Stimulated activated CD4-positive, alpha-beta T cell treated with anti-CD3 and anti-CD28 coated beads, Interleukin-2, amount 100 ng/mL, for 48 hours (primary cell): Measurements from ENCODE around the gene RPS6KA2.

Source experiments
- DNase-seq, 2 donors: peaks; one replicate each; pipeline ENCODE4 v3.0.0-alpha.2; 2020

Gene RPS6KA2

DNA sequence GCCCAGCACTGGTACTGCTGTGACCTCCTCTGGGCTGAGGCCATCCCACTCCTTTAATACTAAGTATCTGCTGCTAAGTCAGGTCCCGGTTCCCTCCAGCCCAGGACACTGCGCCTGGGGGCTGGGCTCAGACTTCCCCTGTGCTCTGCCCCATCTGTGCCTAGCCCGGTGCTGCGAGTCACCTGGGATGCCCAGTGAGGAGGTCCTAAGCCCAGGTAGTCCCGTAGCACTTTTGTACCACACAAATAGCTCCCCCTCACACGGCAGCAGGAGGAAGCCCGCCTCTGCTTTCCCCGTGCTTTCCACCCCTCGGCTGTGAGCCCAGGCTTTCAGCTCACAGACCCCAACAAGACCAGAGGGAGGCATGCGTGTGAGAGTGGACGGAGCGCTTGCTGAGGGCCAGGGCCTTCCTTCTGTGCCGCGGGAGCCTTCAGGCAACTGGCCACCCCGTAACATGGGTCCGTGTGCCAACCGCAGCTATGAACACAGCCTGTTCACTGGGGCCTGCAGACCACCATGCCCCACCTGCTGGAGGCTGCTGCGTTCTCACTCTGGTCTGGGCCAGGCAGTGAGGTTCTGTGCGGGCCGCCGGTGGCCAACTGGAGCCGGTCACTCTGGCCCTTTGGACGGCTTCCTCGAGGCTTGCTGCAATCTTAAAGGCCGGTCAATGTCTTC is 164.5 kb downstream of the RPS6KA2 start:
- DNase-seq: no peak

DNA sequence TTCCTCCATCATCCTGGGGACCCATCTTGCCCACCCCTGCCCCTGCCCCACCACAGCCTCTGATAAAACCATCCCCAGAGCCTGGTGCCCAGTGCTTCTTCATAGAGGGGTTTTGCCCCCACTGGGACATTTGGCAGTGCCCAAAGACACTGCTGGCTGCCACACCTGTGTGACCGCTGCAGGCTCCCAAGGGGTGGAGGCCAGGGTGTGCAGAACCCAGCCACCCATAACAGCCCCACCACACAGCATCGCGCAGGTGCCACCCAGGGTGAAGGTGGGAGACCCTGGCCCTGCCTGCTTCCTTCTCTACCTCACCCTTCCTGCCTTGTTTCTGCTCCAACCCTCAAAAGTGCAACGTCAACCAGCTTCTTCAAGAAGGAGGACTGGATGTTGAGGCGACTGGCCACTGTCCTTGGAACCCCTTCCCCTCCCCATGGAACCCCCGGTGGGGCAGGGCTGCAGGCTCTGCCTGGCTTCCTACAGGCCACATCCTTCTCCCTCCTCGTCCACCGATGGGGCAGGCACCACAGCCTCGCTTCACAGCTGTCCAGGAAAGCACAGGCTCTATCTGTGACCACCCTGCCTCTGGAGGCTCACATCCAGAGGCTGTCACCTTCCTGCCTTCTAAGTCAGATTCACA is 165.1 kb downstream of the RPS6KA2 start:
- no peak for DNase-seq

DNA sequence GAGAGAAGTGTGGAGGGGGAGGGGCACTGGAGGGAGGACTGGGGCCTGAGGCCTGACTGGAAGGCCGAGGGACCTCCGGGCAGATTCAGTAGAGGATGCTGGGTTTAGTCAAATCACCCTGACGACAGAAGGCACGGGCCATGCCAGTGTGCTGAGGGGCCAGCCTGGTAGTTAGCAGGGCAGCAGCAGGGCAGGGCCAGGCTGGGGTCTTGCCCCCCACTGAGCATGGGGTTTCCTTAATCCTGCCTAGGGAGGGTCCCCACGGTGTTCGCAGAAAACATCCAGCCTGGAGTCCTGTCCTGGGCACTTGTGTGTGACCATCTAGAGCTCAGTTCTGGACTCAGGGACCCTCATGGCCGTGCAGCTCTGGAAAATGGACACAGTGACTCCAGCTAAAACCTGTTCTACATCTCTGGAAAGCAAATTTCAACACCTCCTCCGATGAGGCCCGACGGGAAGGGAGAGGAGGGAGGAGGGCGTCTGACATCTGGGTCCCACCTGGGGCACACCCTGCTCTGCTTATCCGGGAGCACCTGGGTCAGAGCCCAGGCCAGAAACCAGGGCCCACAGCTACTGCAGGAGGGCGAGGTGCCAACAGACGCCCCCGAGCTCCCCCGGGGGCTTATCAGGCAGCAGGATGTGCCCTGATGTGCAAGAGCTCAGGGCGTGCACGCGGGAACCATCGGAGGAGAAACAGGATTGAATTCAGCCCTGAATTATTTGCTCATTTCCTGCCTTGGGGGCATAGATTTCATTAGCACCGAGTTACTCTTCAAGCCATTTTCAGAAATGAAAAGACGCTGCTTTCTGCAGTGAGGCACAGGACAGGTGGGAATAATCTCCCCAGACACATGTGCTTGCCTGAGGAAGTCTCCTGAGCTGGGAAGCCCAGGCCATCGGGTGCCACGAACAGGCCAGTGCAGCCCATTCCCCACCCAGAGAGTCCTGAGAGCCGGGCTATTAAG is 166.3 kb downstream of the RPS6KA2 start:
- DNase-seq: no peak

DNA sequence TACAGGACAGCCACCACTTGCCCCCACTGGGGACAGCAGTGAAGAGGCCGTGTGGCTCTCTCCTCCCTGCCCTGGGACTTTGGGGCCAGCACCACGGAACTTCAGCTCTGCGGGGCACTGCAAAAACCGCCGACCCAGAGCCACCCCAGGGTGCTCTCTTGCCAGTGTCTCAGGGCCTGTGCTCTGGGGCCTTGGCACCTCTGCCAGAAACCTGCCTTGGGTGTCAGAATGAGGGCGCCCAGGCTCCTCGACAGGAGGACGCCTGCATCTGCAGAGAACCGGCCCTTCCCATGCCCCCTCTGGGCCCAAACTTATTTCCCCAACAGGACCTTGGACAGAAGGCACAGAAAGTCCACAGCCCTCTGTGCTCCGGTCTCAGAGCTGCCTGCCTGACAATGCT is 167.1 kb downstream of the RPS6KA2 start:
- DNase-seq: no peak

DNA sequence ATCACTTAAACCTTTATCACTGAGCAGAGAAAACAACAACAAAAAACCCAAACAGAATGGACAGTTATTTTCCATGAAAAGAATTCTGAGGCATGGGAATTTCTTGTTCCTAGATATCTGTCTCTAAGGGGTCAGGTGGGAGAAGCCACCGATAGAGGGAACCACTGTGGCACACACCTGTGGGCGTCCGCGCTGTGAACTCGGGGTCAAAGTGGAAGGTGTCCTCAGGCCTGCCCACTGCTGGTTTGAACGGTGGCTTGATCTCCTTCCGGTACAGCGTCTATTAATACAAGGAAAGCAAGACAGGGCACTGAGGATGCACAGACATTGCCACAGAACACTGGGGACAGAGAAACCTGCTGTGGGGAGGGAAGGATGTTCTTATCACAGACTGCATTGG is 167.8 kb downstream of the RPS6KA2 start:
- no peak for DNase-seq

DNA sequence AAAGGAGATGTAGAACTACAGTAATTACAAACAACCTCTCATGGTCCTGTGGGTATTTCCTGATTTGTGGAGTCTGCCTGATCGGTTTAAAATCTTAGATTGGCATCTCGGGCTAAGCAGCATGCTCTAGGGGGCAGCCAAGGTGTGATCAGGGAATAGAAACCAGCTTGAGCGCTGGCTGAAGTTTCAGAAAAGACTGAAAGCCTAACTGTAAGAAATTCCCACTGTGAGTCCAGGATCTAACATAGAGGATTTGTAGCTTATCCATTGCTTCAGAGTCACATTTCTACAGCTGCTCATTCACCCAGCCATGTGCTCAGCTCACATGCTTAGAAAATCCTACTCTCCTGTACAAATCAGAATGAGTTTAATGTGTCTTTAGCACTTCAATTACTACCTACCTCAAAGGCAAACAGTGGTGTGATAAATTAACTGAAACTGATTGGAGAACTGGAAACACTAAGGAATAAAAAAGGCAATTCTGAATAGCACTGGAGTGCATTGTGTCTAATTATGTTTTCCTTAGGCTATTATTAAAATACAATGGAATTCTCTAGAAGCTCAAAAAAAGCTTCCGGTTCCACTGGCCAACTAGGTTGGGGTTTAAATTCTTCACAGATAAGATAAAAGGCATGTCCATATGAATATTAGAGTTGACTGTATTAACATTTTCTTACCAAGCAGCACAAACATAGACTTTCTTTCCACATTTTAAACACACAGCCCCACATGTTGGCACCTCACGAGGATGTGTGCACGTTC is 170.5 kb downstream of the RPS6KA2 start:
- DNase-seq: no peak

DNA sequence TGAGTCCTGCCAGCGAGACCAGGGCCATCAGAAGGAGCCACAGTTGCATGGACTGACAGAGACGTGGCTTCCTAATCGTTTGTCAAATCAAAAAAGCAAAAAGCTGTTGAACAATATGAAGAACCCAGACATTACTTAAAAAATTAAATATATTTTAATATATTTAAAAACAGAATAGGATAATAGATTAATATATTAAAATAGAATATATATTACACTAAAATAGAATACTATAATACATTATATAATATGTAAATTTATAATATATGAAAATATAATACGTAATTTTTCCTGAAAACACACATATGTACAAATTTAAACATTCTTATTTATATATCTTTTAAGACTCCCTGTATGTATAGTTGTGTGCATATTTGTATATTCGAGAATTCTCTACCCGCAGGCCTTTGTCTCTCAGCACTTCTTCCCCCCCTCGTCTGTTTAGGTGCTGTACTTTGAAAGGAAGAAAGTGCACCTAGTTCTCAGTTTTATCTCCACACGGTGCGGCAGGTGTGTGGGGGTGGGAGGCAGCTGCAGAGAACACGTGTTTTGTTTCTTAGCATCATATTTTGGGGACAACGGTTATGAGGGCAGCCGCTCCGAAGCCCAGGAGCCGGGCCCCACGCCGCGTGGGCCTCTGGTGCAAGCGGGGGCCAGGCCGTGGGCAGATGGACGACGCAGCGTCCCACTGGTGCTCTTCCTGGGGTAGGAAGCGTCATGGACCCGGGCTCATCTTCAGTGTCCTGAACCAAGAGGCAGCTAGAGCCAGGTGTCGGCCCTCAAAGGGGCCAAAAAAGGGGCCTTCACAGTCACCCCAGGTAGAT is 172.1 kb downstream of the RPS6KA2 start:
- DNase-seq: no peak

DNA sequence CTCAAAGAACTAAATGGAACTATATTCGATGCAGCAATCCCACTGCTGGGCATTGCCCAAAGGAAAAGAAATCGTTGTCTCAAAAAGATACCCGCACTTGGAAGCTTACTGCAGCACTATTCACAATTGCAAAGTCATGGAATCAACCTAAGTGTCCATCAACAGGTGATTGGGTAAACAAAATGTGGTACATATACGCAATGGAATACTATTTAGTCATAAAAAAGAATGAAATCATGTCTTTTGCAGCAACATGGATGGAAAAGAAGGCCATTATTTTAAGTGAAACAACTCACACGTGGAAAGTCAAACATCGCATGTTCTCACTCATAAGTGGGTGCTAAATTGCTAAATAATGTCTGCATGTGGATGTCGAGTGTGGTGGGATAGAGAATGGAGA is 173.4 kb downstream of the RPS6KA2 start:
- no peak for DNase-seq

DNA sequence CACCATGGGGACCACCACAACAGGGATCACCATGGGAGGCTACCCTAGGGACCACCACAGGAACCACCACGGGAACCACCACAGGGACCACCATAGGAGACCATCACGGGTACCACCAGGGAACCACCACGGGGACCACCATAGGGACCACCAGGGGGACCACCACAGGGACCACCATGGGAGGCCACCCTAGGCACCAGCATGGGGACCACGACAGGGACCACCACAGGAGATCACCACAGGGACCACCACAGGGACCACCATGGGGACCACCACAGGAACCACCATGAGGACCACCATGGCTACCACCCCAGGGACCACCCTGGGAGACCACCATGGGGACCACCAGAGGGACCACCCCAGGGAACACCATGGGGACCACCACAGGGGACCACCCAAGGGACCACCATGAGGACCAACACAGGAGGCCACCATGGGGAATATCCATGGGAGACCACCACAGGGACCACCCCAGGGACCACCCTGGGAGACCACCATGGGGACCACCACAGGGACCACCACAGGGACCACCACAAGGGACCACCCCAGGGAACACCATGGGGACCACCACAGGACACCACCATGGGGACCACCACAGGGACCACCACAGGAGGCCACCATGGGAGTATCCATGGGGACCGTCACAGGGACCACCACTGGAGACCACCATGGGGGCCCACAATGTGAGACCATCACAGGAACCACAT is 176.7 kb downstream of the RPS6KA2 start:
- DNase-seq: no peak

DNA sequence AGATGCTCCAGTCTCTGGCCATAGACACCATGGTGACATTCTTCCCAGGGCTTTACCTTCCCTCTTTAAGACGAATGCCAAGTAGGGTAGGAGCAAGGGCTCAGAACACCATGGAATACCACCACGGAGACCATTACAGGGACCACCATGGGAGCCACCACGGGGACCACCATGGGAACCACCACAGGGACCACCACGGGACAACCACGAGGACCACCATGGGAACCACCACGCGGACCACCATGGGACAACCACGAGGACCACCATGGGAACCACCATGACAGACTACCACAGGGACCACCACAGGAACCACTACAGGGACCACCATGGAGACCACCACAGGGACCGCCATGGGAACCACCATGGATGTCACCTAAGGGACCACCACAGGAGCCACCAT is 177.4 kb downstream of the RPS6KA2 start:
- no peak for DNase-seq

DNA sequence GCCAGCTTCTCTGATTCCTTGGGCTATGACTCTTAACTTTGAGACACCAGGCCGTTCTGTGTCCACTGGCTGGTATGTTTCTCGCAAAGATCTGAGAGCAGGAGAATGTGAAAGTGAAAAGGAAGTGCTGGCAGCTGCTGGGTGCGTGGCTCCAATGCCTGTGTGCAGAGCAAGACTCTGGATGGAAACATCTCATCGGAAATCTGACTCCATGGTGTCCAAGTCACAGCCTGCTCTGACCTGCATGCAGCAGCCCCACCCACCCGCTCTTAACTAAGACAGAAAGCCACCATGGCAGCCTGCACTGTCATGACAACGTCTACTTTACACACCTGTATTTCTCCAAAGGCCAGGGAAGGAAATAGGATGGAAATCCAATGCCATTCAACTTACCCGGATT is 178.0 kb downstream of the RPS6KA2 start:
- DNase-seq: no peak

DNA sequence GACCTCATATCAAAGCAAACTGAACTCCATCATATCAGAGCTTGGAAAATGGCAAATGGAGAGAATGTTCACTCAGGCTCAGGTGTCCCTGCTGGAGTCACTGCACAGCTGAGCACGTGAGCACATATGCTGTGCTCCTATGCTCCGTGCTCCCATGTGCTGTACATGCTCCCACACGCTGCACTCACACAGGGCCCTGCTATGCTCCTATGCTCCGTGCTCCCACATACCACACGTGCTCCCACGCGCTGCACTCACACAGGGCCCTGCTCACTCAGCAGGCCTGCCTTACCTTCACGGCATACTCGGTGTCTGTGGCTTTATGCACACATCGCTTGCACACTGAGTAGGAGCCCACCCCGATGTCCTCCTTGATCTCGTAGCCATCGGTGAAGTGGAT is 178.6 kb downstream of the RPS6KA2 start:
- no peak for DNase-seq

DNA sequence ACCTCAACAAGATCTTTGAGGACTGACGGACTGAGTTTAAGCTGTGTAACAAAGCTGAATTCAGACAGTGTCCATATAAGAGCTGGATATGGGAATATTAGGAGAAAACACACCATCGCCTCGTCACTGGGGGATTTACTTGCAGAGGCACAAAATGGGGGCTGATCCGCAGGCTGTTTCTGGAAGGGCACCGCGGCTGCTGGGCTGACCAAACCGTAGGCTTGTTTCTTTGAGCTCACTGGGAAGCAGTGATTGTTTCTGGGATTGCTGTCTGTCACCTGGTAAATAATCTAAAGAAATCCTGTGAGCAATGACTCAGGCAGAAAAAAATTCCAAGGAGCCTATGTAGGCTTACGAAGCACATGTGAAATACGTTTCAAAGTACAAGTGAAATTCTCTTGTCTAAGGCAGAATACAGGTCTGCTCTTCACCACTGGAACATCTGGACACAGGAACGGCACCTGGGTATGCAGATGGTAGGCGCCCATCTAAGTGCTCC is 180.4 kb downstream of the RPS6KA2 start:
- DNase-seq: no peak

DNA sequence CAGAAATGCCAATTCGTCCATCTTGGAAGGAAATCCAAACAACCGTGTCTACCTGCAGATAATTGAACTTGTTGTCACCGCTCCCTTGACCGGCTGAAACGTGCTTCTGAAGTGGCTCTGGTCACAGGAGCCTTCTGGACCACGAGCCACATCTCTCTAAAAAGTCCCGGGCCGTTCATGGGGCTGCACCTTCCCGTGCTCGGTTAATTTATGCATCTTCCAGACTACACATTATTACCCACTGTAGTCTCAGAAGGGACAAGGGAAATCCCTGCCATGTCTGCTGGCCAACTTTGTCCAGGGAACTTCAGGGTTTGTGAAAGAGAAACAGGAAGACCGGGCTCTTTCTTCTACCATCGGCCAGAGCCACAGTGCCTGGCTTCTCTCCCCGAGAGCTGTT is 180.9 kb downstream of the RPS6KA2 start:
- DNase-seq: no peak

DNA sequence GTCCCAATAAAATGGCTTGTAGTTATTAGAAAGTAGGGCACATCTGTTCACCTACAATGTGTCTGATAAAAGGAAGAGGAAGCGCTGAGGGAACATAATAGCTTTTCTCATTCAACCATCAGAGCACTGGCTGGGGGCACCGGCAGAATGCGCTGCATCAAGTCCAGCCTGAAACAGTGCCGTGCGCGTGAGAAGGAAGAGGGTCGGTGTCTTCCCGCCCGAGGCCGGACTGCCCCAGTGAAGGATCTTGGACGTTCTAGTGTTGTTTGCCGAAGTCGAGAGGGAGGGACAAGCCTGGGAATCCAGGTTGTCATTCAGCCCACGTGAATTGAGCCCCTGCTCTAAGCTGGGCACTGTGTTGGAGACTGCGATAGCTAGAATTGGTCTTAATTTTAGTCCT is 182.6 kb downstream of the RPS6KA2 start:
- DNase-seq: no peak

DNA sequence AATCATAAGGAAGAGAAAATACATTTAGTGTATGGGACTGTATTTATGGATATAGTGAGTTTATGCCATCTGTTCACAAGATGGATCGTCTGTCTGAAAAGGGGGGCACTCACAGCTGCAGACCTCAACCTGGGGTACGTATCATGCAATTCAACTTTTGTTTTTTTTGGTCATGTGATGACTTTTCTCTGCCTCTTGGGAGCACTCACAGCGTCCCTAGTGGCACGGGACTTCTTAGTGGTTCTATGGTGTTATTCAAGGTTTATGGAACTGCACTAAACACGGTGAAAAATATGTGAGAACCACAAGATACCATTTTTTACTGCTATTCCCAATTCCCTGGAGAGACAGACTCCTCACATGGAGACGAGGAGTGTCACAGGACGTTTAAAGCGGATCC is 183.9 kb downstream of the RPS6KA2 start:
- no peak for DNase-seq

DNA sequence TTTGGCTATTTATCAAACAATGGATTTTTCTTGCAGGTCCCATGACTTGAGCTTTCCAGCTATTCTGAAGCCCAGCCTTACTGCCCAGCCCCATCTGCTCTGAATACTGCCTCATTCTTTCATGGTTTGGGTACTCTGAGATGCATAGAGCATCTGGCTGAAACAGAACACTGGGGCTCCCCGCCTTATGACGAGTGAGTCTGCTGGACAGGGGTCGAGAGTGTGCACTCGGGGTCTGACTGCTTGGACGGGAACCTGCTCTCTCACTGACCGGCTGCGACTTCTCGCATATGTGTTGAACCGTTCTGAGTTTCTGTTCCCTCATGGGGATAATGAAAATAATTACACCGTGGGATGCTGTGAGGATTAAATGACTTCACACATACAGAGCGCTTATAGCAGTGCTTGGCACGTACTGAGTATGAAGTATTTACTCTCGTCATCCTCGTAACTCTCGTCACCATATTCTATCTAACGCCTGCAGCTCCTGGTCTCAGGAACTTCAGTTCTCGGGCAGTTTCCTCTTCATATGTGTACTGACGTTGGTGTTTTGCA is 184.8 kb downstream of the RPS6KA2 start:
- DNase-seq: no peak

DNA sequence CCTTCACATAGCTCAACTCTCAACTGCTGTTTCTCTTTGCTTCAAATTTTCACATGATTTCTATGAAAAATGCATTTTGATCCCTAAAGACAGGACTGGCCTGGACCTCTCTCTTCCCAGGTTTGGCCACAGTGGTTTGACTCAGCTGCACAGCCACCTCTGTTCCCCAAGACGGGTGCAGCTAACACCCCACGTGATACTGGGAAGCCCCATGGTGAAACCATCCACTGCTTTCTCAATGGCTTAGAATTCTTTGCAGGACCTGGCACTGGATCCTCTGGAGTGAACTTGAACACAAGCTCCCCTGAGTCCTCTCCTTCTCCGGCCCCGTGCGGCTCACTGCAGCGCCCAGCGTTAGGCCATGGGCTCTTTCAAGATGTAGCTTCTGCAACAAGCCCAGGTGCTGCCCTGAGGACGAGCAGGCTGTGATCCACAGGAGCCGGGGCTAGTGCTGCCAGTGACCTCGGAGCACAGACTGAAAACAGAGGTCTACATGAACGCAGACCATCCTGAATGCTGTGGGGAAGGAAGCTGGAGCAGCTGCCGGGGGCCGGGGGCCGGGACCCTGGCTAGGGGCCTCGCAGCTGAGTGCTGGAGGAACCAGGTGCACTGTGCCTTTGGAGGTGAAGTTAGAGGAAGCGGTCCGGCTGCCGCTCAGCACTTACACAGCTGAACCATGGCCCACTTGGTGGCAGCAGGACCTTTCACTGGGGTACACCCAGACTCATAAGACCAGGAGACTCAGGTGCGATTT is 185.5 kb downstream of the RPS6KA2 start:
- DNase-seq: no peak

DNA sequence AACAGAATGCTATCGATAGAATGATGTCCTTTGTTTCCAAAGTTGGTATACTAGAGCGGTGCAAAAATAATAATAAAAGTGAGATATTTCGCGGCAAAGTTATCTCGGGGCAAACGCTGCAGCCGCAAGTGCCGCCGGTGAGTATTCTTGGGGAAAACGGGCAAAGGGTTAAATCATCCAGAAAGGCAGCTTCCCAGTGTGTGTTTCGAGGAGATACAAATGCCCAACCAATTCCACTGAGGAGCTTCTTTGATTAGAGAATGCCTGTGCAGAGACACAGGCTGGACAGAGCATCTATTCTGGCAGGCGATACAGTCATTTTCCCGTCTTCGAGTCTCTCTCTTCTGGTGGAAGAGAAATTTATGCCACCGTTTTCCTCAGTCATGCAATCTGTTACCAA is 186.3 kb downstream of the RPS6KA2 start:
- no peak for DNase-seq

DNA sequence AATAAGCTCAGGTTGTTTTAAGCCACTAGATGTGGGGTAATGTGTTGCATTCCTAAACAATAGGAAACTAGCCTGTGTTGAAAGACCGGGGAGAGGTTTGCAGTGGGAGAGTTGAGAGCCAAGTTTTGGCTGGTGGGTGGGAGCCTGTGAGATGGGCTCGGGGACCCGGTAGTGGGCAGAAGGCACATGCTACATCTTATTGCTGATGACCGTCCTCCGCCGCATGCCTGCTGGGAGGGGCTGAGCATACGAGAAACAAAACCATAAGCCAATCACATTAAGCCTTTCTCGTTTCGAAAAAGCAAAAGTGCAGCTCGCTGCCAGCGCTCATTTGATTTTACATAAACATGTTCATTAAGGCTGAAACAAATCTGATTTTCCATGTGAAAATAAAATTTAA is 186.9 kb downstream of the RPS6KA2 start:
- no peak for DNase-seq
